Activated T-helper 2 cell treated with anti-CD3 and anti-CD28 coated beads, Interferon-gamma antibody, Interleukin-2, Interleukin-4, amounts not matched to agents 10 μg/mL and 5 μg/mL and 100 μg/mL, durations not matched to agents 14 hours and 24 hours and 36 hours (primary cell): ENCODE results near the gene ZNF90. TPM values are rescaled to one million over a fixed set of nuclear protein-coding genes. Genes with fewer than 3 reads are reported as not detected.
"Not testable (repeated sequence)": the region's sequence is repeated elsewhere in the genome, so short reads cannot be mapped to it uniquely, and the experiment has no call there.

ENCODE experiments used
- DNase-seq: peaks from one replicate; pipeline ENCODE4 v3.0.0; 2021; ENCODE audit warnings: low spot score
- H3K27ac Mint-ChIP-seq: one replicate; pipeline ENCODE4 v1.8.0; 2021; ENCODE audit warnings: mixed read lengths
- H3K27me3 Mint-ChIP-seq: one replicate; pipeline ENCODE4 v1.8.0; 2021; ENCODE audit warnings: low read depth, mixed read lengths
- H3K36me3 Mint-ChIP-seq: one replicate; pipeline ENCODE4 v1.8.0; 2021; ENCODE audit warnings: low read depth, mixed read lengths
- H3K4me1 Mint-ChIP-seq: one replicate; pipeline ENCODE4 v1.8.0; 2021; ENCODE audit warnings: low read depth, mixed read lengths
- H3K4me3 Mint-ChIP-seq: one replicate; pipeline ENCODE4 v1.8.0; 2021; ENCODE audit warnings: low read depth, mild to moderate bottlenecking, moderate library complexity, mixed read lengths
- H3K9me3 Mint-ChIP-seq: one replicate; pipeline ENCODE4 v1.8.0; 2021; ENCODE audit warnings: mixed read lengths
- intact Hi-C: fragments of 100-400 bp; cut with micrococcal nuclease; formaldehyde crosslinking; loops from one replicate; pipeline ENCODE4 v1.15.1; 2023
- total RNA-seq: library from RNA; stranded (reverse); gene quantifications from 2 replicates; pipeline ENCODE4 v1.2.3, GENCODE V29; 2022

Gene ZNF90
- total RNA-seq, 1 donor from 2014 or later: 3.2 TPM

DNA sequence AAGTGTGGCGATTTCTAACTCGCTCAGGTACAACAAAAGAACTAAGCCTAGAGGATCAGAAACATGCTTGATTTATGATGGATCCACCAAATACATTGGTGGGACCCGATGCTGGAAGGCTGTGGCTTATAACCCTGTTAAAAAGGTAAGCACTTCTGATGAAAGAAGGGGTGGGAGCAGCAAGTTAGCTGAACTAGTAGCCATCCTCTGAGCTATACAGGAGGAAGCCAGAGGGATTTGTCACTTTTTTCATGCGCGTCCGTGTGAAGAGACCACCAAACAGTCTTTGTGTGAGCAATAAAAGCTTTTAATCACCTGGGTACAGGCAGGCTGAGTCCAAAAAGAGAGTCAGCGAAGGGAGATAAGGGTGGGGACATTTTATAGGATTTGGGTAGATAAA lies 9.2 kb upstream of the ZNF90 start:
- DNase-seq, H3K27me3 Mint-ChIP-seq, intact Hi-C loops, H3K4me1 Mint-ChIP-seq, H3K4me3 Mint-ChIP-seq, H3K36me3 Mint-ChIP-seq, H3K27ac Mint-ChIP-seq: not testable (repeated sequence)
- peaks cover 69% of the 10 kb centered on the region for H3K9me3 Mint-ChIP-seq

DNA sequence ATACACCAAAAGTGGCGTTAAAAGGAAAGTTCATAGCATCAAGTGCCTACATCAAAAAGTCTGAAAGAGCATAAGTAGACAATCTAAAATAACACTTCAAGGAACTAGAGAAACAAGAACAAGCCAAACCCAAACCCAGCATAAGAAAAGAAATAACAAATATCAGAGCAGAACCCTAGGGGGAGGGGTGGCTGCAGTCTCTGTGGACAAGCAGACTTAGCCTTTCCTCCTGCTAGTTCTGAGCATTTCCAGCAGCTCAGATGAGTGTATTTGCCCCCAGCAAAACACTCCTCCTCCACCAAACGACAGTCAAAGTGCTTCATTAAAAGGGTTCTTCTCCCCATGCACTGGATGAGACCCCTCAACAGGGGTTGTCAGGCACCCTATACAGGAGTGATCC lies 7.1 kb upstream of the ZNF90 start:
- Mint-ChIP-seq H3K36me3 (no peaks in the 10 kb centered on the region), H3K27me3 (no peaks in the 10 kb centered on the region), H3K9me3 (peaks cover 74% of the 10 kb centered on the region), H3K4me3 (no peak overlapping the region), H3K4me1 (no peaks in the 10 kb centered on the region), H3K27ac (no peak overlapping the region)
- no peak for DNase-seq
- intact Hi-C loops: no loop called here

DNA sequence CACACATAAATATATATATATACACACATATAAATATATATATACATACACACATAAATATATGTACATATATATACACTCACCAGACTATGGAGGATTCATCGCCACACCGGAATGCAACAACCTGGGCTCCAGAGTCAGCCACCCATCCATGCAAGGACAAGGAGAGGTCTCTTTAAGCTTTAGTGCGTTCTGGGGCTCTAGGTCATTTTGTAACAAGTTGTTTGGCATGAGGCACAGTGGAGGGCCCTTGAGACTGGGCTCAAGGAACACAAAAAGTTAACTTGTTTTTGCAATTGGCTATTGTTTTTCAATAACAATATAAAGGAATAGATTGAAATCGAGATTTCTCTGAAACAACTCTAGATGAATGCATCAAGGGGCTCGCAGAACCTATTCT lies 4.9 kb upstream of the ZNF90 start:
- no peak for DNase-seq
- Mint-ChIP-seq H3K9me3 (peaks cover 66% of the 10 kb centered on the region), H3K36me3 (no peaks in the 10 kb centered on the region)

GRCh38 chr19:20078581-20079031 lies 806 bp downstream of the ZNF90 start:
- Mint-ChIP-seq H3K27me3 (no peaks in the 10 kb centered on the region), H3K36me3 (peaks cover 41% of the 10 kb centered on the region), H3K4me3 (peak overlapping the region; percentile 83), H3K9me3 (peaks cover 54% of the 10 kb centered on the region), H3K27ac (no peak overlapping the region), H3K4me1 (peaks cover 2% of the 10 kb centered on the region)
- intact Hi-C loops: no loop called here
- no peak for DNase-seq

More for the DNA sequence above, 4.9 kb upstream of the ZNF90 start:
- H3K4me1 Mint-ChIP-seq: peaks cover 2% of the 10 kb centered on the region
- H3K27me3 Mint-ChIP-seq: no peaks in the 10 kb centered on the region
- intact Hi-C loops: no loop called here
- no peak overlapping the region for H3K4me3 Mint-ChIP-seq
- no peak overlapping the region for H3K27ac Mint-ChIP-seq

- H3K27me3 Mint-ChIP-seq: no peaks in the 10 kb centered on the region
- H3K9me3 Mint-ChIP-seq: peaks cover 56% of the 10 kb centered on the region
- no peak for DNase-seq
- H3K27ac Mint-ChIP-seq: no peak overlapping the region
- no peak overlapping the region for H3K4me3 Mint-ChIP-seq
- peaks cover 45% of the 10 kb centered on the region for H3K36me3 Mint-ChIP-seq
- intact Hi-C loops: no loop called here
- H3K4me1 Mint-ChIP-seq: peaks cover 2% of the 10 kb centered on the region
These were observed 1.7 kb downstream of the ZNF90 start for GRCh38 chr19:20079476-20079875.

DNA sequence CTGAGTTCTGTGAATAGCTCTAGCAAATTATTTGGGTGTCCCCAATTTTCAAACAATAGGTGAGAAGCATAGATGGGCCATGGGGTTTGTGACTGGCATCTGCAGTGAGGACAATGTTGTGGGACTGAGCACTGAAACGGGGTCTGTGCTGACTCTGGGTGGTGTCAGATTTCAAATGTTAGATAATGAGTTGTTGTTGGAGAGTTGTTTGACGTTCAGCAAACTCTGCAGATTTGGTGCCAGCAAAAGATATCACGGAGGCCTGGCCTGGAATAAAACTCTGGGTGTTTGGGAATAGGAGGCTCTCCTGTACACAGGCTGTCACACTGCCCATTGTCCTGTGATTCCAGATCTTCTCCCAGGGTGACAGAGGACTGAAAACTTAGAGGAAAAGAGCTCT lies 2.9 kb downstream of the ZNF90 start:
- peaks cover 2% of the 10 kb centered on the region for H3K4me1 Mint-ChIP-seq
- no peak overlapping the region for H3K27ac Mint-ChIP-seq
- DNase-seq: no peak
- no peak overlapping the region for H3K4me3 Mint-ChIP-seq
- intact Hi-C loops: no loop called here
- H3K9me3 Mint-ChIP-seq: peaks cover 54% of the 10 kb centered on the region
- no peaks in the 10 kb centered on the region for H3K27me3 Mint-ChIP-seq
- peaks cover 47% of the 10 kb centered on the region for H3K36me3 Mint-ChIP-seq

DNA sequence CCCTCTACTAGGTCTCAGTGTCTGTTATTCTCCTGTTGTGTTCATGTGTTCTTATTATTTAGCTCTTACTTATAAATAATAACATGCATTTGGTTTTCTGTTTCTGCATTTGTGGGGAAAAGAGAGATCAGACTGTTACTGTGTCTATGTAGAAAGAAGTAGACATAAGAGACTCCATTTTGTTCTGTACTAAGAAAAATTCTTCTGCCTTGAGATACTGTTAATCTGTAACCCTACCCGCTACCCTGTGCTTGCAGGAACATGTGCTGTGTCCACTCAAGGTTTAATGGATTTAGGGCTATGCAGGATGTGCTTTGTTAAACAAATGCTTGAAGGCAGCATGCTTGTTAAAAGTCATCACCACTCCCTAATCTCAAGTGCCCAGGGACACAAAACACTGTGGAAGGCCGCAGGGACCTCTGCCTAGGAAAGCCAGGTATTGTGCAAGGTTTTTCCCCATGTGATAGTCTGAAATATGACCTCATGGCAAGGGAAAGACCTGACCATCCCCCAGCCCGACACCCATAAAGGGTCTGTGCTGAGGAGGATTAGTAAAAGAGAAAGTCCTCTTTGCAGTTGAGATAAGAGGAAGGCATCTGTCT lies 4.5 kb downstream of the ZNF90 start:
- H3K27me3 Mint-ChIP-seq, DNase-seq, intact Hi-C loops, H3K4me1 Mint-ChIP-seq, H3K27ac Mint-ChIP-seq, H3K4me3 Mint-ChIP-seq: not testable (repeated sequence)
- peaks cover 52% of the 10 kb centered on the region for H3K36me3 Mint-ChIP-seq
- H3K9me3 Mint-ChIP-seq: peaks cover 55% of the 10 kb centered on the region

DNA sequence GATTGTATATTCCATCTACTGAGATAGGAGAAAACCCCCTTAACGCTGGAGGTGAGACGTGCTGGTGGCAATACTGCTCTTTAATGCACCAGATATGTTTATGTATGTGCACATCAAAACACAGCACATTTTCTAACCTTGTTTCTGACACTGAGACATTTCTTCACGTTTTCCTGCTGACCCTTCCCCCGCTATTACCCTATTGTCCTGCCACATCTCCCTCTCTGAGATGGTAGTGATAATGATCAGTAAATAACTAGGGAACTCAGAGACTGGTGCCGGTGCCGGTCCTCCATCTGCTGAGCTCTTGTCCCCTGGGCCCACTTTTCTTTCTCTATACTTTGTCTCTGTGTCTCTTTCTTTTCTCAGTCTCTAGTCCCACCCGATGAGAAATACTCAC lies 5.1 kb downstream of the ZNF90 start:
- peaks cover 60% of the 10 kb centered on the region for H3K9me3 Mint-ChIP-seq
- peaks cover 56% of the 10 kb centered on the region for H3K36me3 Mint-ChIP-seq
- H3K27ac Mint-ChIP-seq, H3K4me1 Mint-ChIP-seq, H3K27me3 Mint-ChIP-seq, DNase-seq, intact Hi-C loops, H3K4me3 Mint-ChIP-seq: not testable (repeated sequence)

DNA sequence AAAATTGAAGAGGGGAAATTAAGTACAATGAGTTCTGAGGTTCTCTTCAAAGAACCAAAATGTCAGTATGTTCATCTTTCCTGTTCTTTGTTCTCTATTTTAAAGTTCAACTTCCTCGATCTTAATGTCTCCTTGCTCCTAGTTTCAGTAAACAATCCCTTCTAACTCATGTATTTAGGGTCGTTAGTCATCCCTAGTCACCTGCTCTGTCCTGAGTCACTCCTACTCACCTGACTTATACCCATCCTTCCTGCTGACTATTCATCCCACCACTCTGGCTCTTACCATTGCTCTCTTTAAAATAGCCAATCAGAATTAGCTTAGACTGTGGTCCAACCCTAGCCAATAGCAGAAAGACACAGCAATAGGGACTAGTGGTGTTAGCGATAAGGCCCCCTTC lies 24.3 kb downstream of the ZNF90 start:
- intact Hi-C loops: no loop called here
- Mint-ChIP-seq H3K36me3 (peaks cover 42% of the 10 kb centered on the region), H3K4me1 (no peaks in the 10 kb centered on the region), H3K27me3 (no peaks in the 10 kb centered on the region), H3K27ac (no peak overlapping the region), H3K4me3 (no peak overlapping the region), H3K9me3 (peaks cover 69% of the 10 kb centered on the region)
- no peak for DNase-seq

DNA sequence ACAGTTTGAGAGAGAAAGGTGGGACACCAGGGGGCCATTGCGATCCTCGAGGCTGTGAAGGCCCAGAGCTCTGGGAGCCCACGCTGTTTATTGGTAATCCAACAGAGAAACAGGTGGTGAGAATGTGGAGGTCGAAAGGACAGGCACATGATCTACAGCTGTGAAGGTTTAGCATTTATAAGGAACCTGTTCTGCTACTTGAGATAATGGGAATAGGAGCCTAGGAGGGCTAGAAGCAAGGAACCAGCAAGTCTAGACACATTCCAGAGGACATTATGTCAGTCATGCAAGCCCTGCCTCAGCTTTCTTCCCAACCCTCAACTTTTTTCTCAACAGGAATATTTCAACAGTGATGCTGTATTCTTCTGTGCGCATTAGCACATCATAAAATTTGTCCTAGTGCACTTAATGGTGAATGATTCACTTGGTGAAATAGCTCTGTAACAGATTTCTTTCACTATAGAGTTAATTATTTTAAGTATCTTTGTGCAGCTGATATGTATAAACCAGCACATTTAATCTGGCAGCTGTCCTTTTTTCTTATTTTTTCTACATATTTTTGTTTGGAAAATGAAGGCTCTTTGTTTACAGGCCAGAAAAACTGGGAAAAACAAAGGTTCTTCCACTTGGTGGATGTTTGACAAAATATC lies 25.4 kb downstream of the ZNF90 start:
- Mint-ChIP-seq H3K36me3 (peaks cover 46% of the 10 kb centered on the region), H3K27me3 (no peaks in the 10 kb centered on the region), H3K4me1 (no peaks in the 10 kb centered on the region), H3K4me3 (no peak overlapping the region), H3K27ac (no peak overlapping the region), H3K9me3 (peaks cover 58% of the 10 kb centered on the region)
- no peak for DNase-seq
- intact Hi-C loops: no loop called here

GRCh38 chr19:20107301-20107700 lies 29.5 kb downstream of the ZNF90 start:
- no peak for DNase-seq
- Mint-ChIP-seq H3K9me3 (peaks cover 39% of the 10 kb centered on the region), H3K4me3 (no peak overlapping the region), H3K27me3 (no peaks in the 10 kb centered on the region), H3K27ac (no peak overlapping the region), H3K4me1 (no peaks in the 10 kb centered on the region), H3K36me3 (peaks cover 41% of the 10 kb centered on the region)
- intact Hi-C loops: no loop called here

DNA sequence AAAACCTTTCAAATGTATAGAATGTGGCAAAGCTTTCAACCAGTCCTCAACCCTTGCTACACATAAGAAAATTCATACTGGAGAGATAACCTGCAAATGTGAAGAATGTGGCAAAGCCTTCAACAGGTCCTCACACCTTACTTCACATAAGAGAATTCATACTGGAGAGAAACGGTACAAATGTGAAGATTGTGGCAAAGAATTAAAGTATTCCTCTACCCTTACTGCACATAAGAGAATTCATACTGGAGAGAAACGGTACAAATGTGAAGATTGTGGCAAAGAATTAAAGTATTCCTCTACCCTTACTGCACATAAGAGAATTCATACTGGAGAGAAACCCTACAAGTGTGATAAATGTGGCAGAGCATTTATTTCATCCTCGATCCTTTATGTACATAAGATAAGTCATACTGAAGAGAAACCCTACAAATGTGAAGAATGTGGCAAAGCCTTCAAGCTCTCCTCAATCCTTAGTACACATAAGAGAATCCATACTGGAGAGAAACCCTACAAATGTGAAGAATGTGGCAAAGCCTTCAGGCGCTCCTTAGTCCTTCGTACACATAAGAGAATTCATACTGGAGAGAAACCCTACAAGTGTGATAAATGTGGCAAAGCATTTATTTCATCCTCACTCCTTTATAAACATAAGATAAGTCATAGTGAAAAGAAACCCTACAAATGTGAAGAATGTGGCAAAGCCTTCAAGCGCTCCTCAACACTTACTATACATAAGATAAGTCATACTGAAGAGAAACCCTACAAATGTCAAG lies 40.5 kb downstream of the ZNF90 start:
- H3K4me3 Mint-ChIP-seq, H3K4me1 Mint-ChIP-seq, H3K27ac Mint-ChIP-seq, DNase-seq, intact Hi-C loops, H3K27me3 Mint-ChIP-seq: not testable (repeated sequence)
- peaks cover 62% of the 10 kb centered on the region for H3K9me3 Mint-ChIP-seq
- H3K36me3 Mint-ChIP-seq: peaks cover 41% of the 10 kb centered on the region

DNA sequence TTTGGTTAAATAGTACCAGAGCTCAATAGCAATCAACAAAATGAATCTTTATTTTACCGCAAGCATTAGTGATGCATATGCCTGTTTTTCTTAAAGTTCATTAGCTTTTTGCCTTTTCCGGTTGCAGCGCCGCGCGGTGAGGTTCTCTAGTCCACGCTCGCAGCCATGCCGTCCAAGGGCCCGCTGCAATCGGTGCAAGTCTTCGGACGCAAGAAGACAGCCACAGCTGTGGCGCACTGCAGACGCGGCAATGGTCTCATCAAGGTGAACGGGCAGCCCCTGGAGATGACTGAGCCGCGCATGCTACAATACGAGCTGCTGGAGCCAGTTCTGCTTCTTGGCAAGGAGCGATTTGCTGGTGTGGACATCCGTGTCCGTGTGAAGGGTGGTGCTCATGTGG lies 47.1 kb downstream of the ZNF90 start:
- DNase-seq: no peak
- Mint-ChIP-seq H3K27me3 (no peaks in the 10 kb centered on the region), H3K9me3 (peaks cover 55% of the 10 kb centered on the region), H3K36me3 (peaks cover 15% of the 10 kb centered on the region), H3K4me3 (no peak overlapping the region), H3K27ac (no peak overlapping the region), H3K4me1 (no peaks in the 10 kb centered on the region)
- intact Hi-C loops: no loop called here
